Measurements from ENCODE around the gene MYMX. TPM values are rescaled to one million over a fixed set of nuclear protein-coding genes. Genes with fewer than 3 reads are reported as not detected.

MYMX gene
- total RNA-seq, 1 donor from 2014 or later, result not detected

- H3K9me3 Mint-ChIP-seq (ENCODE audit: unreplicated experiment), result no peaks in the 10 kb centered on the region
- no peak for TF ChIP-seq CTCF (IDR thresholded peaks at IDR 0.05)
- peak overlapping the region; percentile 94 for H3K27ac Mint-ChIP-seq (ENCODE audit: unreplicated experiment)
- no peaks in the 10 kb centered on the region for H3K36me3 Mint-ChIP-seq (ENCODE audit: unreplicated experiment)
- peak overlapping the region; percentile 75 for H3K4me3 Mint-ChIP-seq (ENCODE audit: unreplicated experiment)
- H3K4me1 Mint-ChIP-seq (ENCODE audit: unreplicated experiment), result peaks cover 70% of the 10 kb centered on the region
- H3K27me3 Mint-ChIP-seq (ENCODE audit: unreplicated experiment), result no peaks in the 10 kb centered on the region
- no peak for DNase-seq (ENCODE audit: extremely low spot score, unreplicated experiment)
Measured at GRCh38 chr6:44219815-44220784, 3.4 kb downstream of the MYMX start.

- Mint-ChIP-seq H3K36me3 (ENCODE audit: unreplicated experiment) (no peaks in the 10 kb centered on the region), H3K27ac (ENCODE audit: unreplicated experiment) (peak overlapping the region; percentile 99), H3K27me3 (ENCODE audit: unreplicated experiment) (no peaks in the 10 kb centered on the region), H3K4me3 (ENCODE audit: unreplicated experiment) (peak overlapping the region; percentile 43), H3K9me3 (ENCODE audit: unreplicated experiment) (no peaks in the 10 kb centered on the region), H3K4me1 (ENCODE audit: unreplicated experiment) (peaks cover 75% of the 10 kb centered on the region)
- no peak for DNase-seq (ENCODE audit: extremely low spot score, unreplicated experiment)
- TF ChIP-seq CTCF (IDR thresholded peaks at IDR 0.05), result no peak
Measured at GRCh38 chr6:44220913-44221290, 4.2 kb downstream of the MYMX start.

- Mint-ChIP-seq H3K27me3 (ENCODE audit: unreplicated experiment) (no peaks in the 10 kb centered on the region), H3K4me1 (ENCODE audit: unreplicated experiment) (peaks cover 79% of the 10 kb centered on the region), H3K36me3 (ENCODE audit: unreplicated experiment) (no peaks in the 10 kb centered on the region), H3K4me3 (ENCODE audit: unreplicated experiment) (peak overlapping the region; percentile 77), H3K27ac (ENCODE audit: unreplicated experiment) (peak overlapping the region; percentile 99), H3K9me3 (ENCODE audit: unreplicated experiment) (no peaks in the 10 kb centered on the region)
- DNase-seq (ENCODE audit: extremely low spot score, unreplicated experiment), result peak; percentile 97
- TF ChIP-seq CTCF (IDR thresholded peaks at IDR 0.05), result peak; percentile 82
Measured at GRCh38 chr6:44221291-44221960, 4.7 kb downstream of the MYMX start.

- peaks cover 79% of the 10 kb centered on the region for H3K4me1 Mint-ChIP-seq (ENCODE audit: unreplicated experiment)
- no peak for DNase-seq (ENCODE audit: extremely low spot score, unreplicated experiment)
- no peaks in the 10 kb centered on the region for H3K36me3 Mint-ChIP-seq (ENCODE audit: unreplicated experiment)
- peak overlapping the region; percentile 99 for H3K27ac Mint-ChIP-seq (ENCODE audit: unreplicated experiment)
- no peaks in the 10 kb centered on the region for H3K9me3 Mint-ChIP-seq (ENCODE audit: unreplicated experiment)
- no peak for TF ChIP-seq CTCF (IDR thresholded peaks at IDR 0.05)
- H3K4me3 Mint-ChIP-seq (ENCODE audit: unreplicated experiment), result peak overlapping the region; percentile 77
- H3K27me3 Mint-ChIP-seq (ENCODE audit: unreplicated experiment), result no peaks in the 10 kb centered on the region
Measured at GRCh38 chr6:44221961-44222335, 5.2 kb downstream of the MYMX start.
